ENCODE measurements around the gene BEND2.

BEND2 gene

DNA sequence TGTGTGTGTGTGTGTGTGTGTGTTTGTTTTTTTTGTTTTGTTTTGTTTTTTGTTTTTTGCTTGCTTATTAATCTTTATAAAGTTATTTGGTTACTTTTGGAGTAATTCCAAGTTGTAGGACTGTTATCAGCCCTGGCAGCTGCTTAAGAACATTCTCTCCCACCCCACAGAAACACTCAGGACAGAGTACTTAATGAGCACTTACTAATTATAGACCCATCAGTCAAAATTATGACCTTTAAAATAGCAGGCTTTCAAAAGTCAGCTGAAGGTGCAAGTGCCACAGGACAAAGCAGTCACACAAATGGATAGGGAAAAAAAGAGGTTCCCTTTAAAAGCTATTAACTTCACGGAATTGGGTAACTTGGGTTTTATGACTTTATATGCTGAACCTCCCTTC is 69.0 kb downstream of the BEND2 start:
- TF ChIP-seq CTCF (IDR thresholded peaks at IDR 0.05; ENCODE audit: extremely low read depth, insufficient read depth, missing control alignments) = no peak
- DNase-seq (ENCODE audit: low spot score) = no peak
- in situ Hi-C loops (cut with MboI; ENCODE audit: low pct_unique_long_range_greater_than_20kb, low sequenced_read_pairs, unreplicated experiment) = no loop called here

DNA sequence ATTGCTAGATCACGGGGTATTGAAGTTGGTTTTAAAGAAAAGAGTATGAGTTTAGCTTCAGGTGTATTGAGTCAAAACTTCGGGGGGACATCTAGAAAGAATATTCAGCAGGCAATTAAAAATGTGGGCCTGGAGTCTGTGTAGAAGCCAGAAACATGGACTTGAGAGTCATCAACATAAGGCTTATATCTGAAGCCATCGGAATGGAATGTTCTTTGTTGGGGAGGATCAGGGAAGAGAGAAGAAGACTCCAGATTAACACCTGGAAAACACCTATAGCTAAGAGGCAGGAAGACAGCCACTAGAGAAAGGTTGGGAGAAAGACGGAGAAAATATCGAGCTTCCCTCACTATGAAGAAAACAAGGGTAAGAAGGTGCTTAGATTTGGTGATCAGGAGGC is 69.5 kb downstream of the BEND2 start:
- no peak for DNase-seq (ENCODE audit: low spot score)
- TF ChIP-seq CTCF (IDR thresholded peaks at IDR 0.05; ENCODE audit: extremely low read depth, insufficient read depth, missing control alignments) = no peak
- in situ Hi-C loops (cut with MboI; ENCODE audit: low pct_unique_long_range_greater_than_20kb, low sequenced_read_pairs, unreplicated experiment) = no loop called here

- in situ Hi-C loops (cut with MboI; ENCODE audit: low pct_unique_long_range_greater_than_20kb, low sequenced_read_pairs, unreplicated experiment) = no loop called here
- DNase-seq (ENCODE audit: low spot score) = no peak
- TF ChIP-seq CTCF (IDR thresholded peaks at IDR 0.05; ENCODE audit: extremely low read depth, insufficient read depth, missing control alignments) = no peak
Measured at GRCh38 chrX:18149454-18149853, 71.2 kb downstream of the BEND2 start.

DNA sequence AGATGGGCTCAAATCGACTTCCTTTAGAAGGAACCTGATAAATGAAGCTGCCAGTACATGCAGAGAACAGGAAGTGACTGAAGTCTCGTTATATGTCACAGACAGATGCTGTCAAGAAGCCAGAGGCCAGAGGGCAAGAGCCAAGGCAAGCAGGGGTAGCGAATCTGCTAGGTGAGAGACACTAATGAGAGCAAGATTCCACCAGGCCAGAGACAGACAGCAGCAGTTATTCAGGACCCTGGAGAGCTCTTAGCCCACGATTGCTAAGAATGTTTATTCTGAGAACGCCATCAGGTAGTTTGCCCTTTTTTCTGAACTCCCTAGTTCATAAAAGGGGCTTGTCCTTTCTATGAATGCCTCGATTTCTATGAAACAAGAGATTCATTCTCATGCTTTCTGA is 73.7 kb downstream of the BEND2 start:
- DNase-seq (ENCODE audit: low spot score) = no peak
- in situ Hi-C loops (cut with MboI; ENCODE audit: low pct_unique_long_range_greater_than_20kb, low sequenced_read_pairs, unreplicated experiment) = no loop called here
- no peak for TF ChIP-seq CTCF (IDR thresholded peaks at IDR 0.05; ENCODE audit: extremely low read depth, insufficient read depth, missing control alignments)

GRCh38 chrX:18146009-18146408 is 74.7 kb downstream of the BEND2 start:
- in situ Hi-C loops (cut with MboI; ENCODE audit: low pct_unique_long_range_greater_than_20kb, low sequenced_read_pairs, unreplicated experiment) = no loop called here
- no peak for DNase-seq (ENCODE audit: low spot score)
- no peak for TF ChIP-seq CTCF (IDR thresholded peaks at IDR 0.05; ENCODE audit: extremely low read depth, insufficient read depth, missing control alignments)

- in situ Hi-C loops (cut with MboI; ENCODE audit: low pct_unique_long_range_greater_than_20kb, low sequenced_read_pairs, unreplicated experiment) = no loop called here
Measured at GRCh38 chrX:18136816-18137215, 83.9 kb downstream of the BEND2 start.

More at GRCh38 chrX:18136816-18137215, 83.9 kb downstream of the BEND2 start:
- TF ChIP-seq CTCF (IDR thresholded peaks at IDR 0.05; ENCODE audit: extremely low read depth, insufficient read depth, missing control alignments) = no peak
- DNase-seq (ENCODE audit: low spot score) = no peak

Measured in GM13977 (cell line).